Renal pelvis (tissue), 4 donors: ENCODE measurements around the gene CA6. TPM values are rescaled to one million over a fixed set of nuclear protein-coding genes. Genes with fewer than 3 reads are reported as not detected.
A peak's percentile ranks its signal among the peaks of the same experiment; 100 is the strongest.
"Not testable (repeated sequence)": the region's sequence is repeated elsewhere in the genome, so short reads cannot be mapped to it uniquely, and the experiment has no call there.

Experiments used
- DNase-seq: peaks from one replicate; pipeline ENCODE4 v3.0.0-alpha.2; 2013
- polyA plus RNA-seq, 3 donors: library from polyadenylated mRNA; unstranded; fragments of 120-200 nt; gene quantifications; one replicate each; pipeline ENCODE4 v1.2.1, GENCODE V29; 2013; ENCODE audit not compliant: insufficient read length in 3 of 3

CA6 gene
- polyA plus RNA-seq, 3 donors = 0.11 to 0.30 TPM; not detected in 1

- DNase-seq = peak; percentile 76
Measured at GRCh38 chr1:9004700-9005394, 59.2 kb downstream of the CA6 start.

- no peak for DNase-seq
Measured at GRCh38 chr1:9005395-9005708, 59.7 kb downstream of the CA6 start.

- DNase-seq = no peak
Measured at GRCh38 chr1:9006956-9007615, 61.4 kb downstream of the CA6 start.

- no peak for DNase-seq
Measured at GRCh38 chr1:9008236-9008635, 62.6 kb downstream of the CA6 start.

- no peak for DNase-seq
Measured at GRCh38 chr1:9009438-9010370, 64.0 kb downstream of the CA6 start.

GRCh38 chr1:9010781-9011323 lies 65.2 kb downstream of the CA6 start:
- DNase-seq = no peak

- DNase-seq = no peak
Measured at GRCh38 chr1:9013819-9014218, 68.2 kb downstream of the CA6 start.

- no peak for DNase-seq
Measured at GRCh38 chr1:9014475-9015375, 69.1 kb downstream of the CA6 start.

GRCh38 chr1:9016455-9016854 lies 70.8 kb downstream of the CA6 start:
- DNase-seq = no peak

GRCh38 chr1:9018333-9018732 lies 72.7 kb downstream of the CA6 start:
- peak; percentile 58 for DNase-seq

- no peak for DNase-seq
Measured at GRCh38 chr1:9019896-9020295, 74.2 kb downstream of the CA6 start.

GRCh38 chr1:9020305-9020704 lies 74.6 kb downstream of the CA6 start:
- DNase-seq = no peak

- DNase-seq = not testable (repeated sequence)
Measured at GRCh38 chr1:9022026-9022738, 76.5 kb downstream of the CA6 start.

- DNase-seq = no peak
Measured at GRCh38 chr1:9022773-9023172, 77.1 kb downstream of the CA6 start.

Other genes with a start within 250 kb of the CA6 start
- 100 to 1,000 TPM; 142 to 161 (median 146) TPM for gene RERE, start 128.2 kb upstream of the CA6 start, polyA plus RNA-seq
- 1,000 to 10,000 TPM in 1 of 3 donors, 100 to 1,000 TPM in 2; 950 to 1,026 (median 975) TPM for gene ENO1, start 67.2 kb upstream of the CA6 start, polyA plus RNA-seq
- gene SLC2A7, start 80.6 kb downstream of the CA6 start, polyA plus RNA-seq = under 1 TPM in 1 of 3 donors, not detected in 2; 0.09 TPM
- gene SLC2A5, start 123.8 kb downstream of the CA6 start, polyA plus RNA-seq = 1 to 10 TPM in 2 of 3 donors, under 1 TPM in 1; 0.83 to 1.6 (median 1.3) TPM
- 1 to 10 TPM in 2 of 3 donors, under 1 TPM in 1; 0.98 to 1.8 (median 1.6) TPM for gene GPR157, start 183.2 kb downstream of the CA6 start, polyA plus RNA-seq